ENCODE results near the gene EEF1AKMT3.

EEF1AKMT3 gene

GRCh38 chr12:57821474-57822214 lies 49.2 kb downstream of the EEF1AKMT3 start:
- no peak for DNase-seq

GRCh38 chr12:57822392-57823130 lies 50.1 kb downstream of the EEF1AKMT3 start:
- no peak for DNase-seq

- no peak for DNase-seq
Observed at GRCh38 chr12:57823131-57823907, 50.9 kb downstream of the EEF1AKMT3 start.

GRCh38 chr12:57823908-57824640 lies 51.7 kb downstream of the EEF1AKMT3 start:
- DNase-seq = no peak

- no peak for DNase-seq
Observed at GRCh38 chr12:57825451-57825850, 53.0 kb downstream of the EEF1AKMT3 start.

GRCh38 chr12:57826400-57826799 lies 54.0 kb downstream of the EEF1AKMT3 start:
- no peak for DNase-seq

- no peak for DNase-seq
Observed at GRCh38 chr12:57826966-57827365, 54.6 kb downstream of the EEF1AKMT3 start.

- DNase-seq = no peak
Observed at GRCh38 chr12:57829025-57829777, 56.8 kb downstream of the EEF1AKMT3 start.

GRCh38 chr12:57830393-57830792 lies 58.0 kb downstream of the EEF1AKMT3 start:
- no peak for DNase-seq

Data from fibroblast of upper back skin (primary cell).